Endothelial cell of umbilical vein (primary cell): ENCODE measurements around the gene SEPTIN5. TPM values are rescaled to one million over a fixed set of nuclear protein-coding genes. Genes with fewer than 3 reads are reported as not detected.

Source experiments
- BruUV-seq: library from RNA; stranded (reverse); fragments of 400-500 nt; replicated peaks from 2 replicates; lab custom pipeline; 2021; lab: Mats Ljungman, UMichigan
- CTCF ChIA-PET: fragments of 300-600, 350-600 bp; sonication (Branson Sonifier 250); formaldehyde crosslinking; loops from one replicate; lab custom pipeline; 2021; ENCODE audit warnings: antibody characterized with exemption, inconsistent platforms; lab: Charles Lee
- POLR2A ChIA-PET: fragments of 300-600, 350-600 bp; sonication (Branson Sonifier 250); formaldehyde crosslinking; loops from one replicate; lab custom pipeline; 2021; ENCODE audit warnings: antibody characterized with exemption, inconsistent platforms; lab: Charles Lee
- DNase-seq: peaks from one replicate; pipeline ENCODE4 v3.0.0-alpha.2; 2011; ENCODE audit warnings: low read depth, low spot score
- FAIRE-seq: peaks from 2 replicates; lab custom pipeline; 2011; peaks lifted over from hg19 to GRCh38; lab: Jason Lieb, UNC
- H2AFZ ChIP-seq: 2 replicates; pipeline ENCODE4 v1.6.0; 2012; ENCODE audit warnings: low read depth, low read length, control low read depth, inconsistent platforms
- H3K27ac ChIP-seq: 2 replicates; pipeline ENCODE4 v1.5.1; 2011; ENCODE audit warnings: low read depth, mild to moderate bottlenecking, control low read depth, low read length, moderate library complexity; ENCODE audit not compliant: insufficient read depth
- H3K27me3 ChIP-seq, 2 experiments: 2 replicates each; pipeline versions ENCODE4 v1.6.0 to v1.6.1; 2011; ENCODE audit warnings: low read length in 2 of 2, mixed read lengths in 1 of 2; ENCODE audit not compliant: control insufficient read depth in 2 of 2, insufficient read depth in 2 of 2
- H3K36me3 ChIP-seq, 2 experiments: 2 replicates in 1 of 2; 3 replicates in 1 of 2; pipeline ENCODE4 v1.5.1; 2011; ENCODE audit warnings: low read length in 2 of 2, mild to moderate bottlenecking in 1 of 2, moderate library complexity in 1 of 2; ENCODE audit not compliant: control insufficient read depth in 2 of 2, insufficient read depth in 2 of 2; ENCODE audit errors: extremely low read depth in 1 of 2
- H3K4me1 ChIP-seq: 3 replicates; pipeline ENCODE4 v1.5.1; 2011; ENCODE audit warnings: mild to moderate bottlenecking, low read length; ENCODE audit not compliant: control insufficient read depth, insufficient read depth; ENCODE audit errors: extremely low read depth
- H3K4me2 ChIP-seq: 2 replicates; pipeline ENCODE4 v1.6.1; 2011; ENCODE audit warnings: low read length, control low read depth, mixed read lengths; ENCODE audit not compliant: insufficient read depth
- H3K4me3 ChIP-seq, 3 experiments: fragments of 200-600 bp in 1 of 3; sonication (generic), shearing (Covaris generic) in 1 of 3; replicated peaks in 1 of 3; 2 replicates each; pipeline ENCODE4 v1.5.1; 2011 to 2016; ENCODE audit warnings: control low read depth in 3 of 3, low read length in 3 of 3, mild to moderate bottlenecking in 2 of 3, inconsistent platforms in 1 of 3, low read depth in 1 of 3, moderate library complexity in 1 of 3; ENCODE audit not compliant: insufficient read depth in 1 of 3
- H3K79me2 ChIP-seq: 2 replicates; pipeline ENCODE4 v1.6.0; 2012; ENCODE audit warnings: low read length, inconsistent platforms; ENCODE audit not compliant: control insufficient read depth, insufficient read depth
- H3K9ac ChIP-seq: replicated peaks from 2 replicates; pipeline ENCODE3; 2011; ENCODE audit warnings: low read length, control low read depth; ENCODE audit not compliant: insufficient read depth; ENCODE audit errors: extremely low read depth
- H3K9me1 ChIP-seq: replicated peaks from 3 replicates; pipeline ENCODE4 v1.6.0; 2011; ENCODE audit warnings: mild to moderate bottlenecking, low read length; ENCODE audit not compliant: control insufficient read depth, insufficient read depth; ENCODE audit errors: extremely low read depth
- H3K9me3 ChIP-seq: replicated peaks from 2 replicates; pipeline ENCODE4 v1.5.1; 2012; ENCODE audit warnings: low read length, inconsistent platforms; ENCODE audit not compliant: control insufficient read depth, insufficient read depth
- H4K20me1 ChIP-seq: replicated peaks from 2 replicates; pipeline ENCODE3; 2011; ENCODE audit warnings: mild to moderate bottlenecking, low read length; ENCODE audit not compliant: control insufficient read depth, insufficient read depth; ENCODE audit errors: extremely low read depth
- CTCF ChIP-seq, 2 donors: IDR thresholded peaks; 1 replicate in 1 of 2; 2 replicates in 1 of 2; pipeline ENCODE4 v1.5.1; 2011; ENCODE audit warnings: low read length in 2 of 2, mild to moderate bottlenecking in 2 of 2, moderate library complexity in 2 of 2, control low read depth in 1 of 2, inconsistent platforms in 1 of 2, low read depth in 1 of 2; ENCODE audit not compliant: insufficient read depth in 1 of 2; ENCODE audit errors: extremely low read depth in 1 of 2
- EZH2 ChIP-seq: IDR thresholded peaks from 2 replicates; pipeline ENCODE4 v1.6.1; 2012; ENCODE audit warnings: borderline replicate concordance, low read depth, mild to moderate bottlenecking, moderate library complexity, low read length, inconsistent platforms; ENCODE audit not compliant: severe bottlenecking
- FOS ChIP-seq: IDR thresholded peaks from 2 replicates; pipeline ENCODE4 v1.6.1; 2011; ENCODE audit warnings: mild to moderate bottlenecking, low read length, moderate library complexity, borderline replicate concordance; ENCODE audit not compliant: insufficient read depth
- GATA2 ChIP-seq: IDR thresholded peaks from 2 replicates; pipeline ENCODE4 v1.7.0; 2011; ENCODE audit warnings: low read depth, mild to moderate bottlenecking, moderate library complexity, mixed read lengths, low read length; ENCODE audit not compliant: insufficient read length, insufficient read depth
- JUN ChIP-seq: IDR thresholded peaks from 2 replicates; pipeline ENCODE4 v1.6.1; 2011; ENCODE audit warnings: borderline replicate concordance, low read depth; ENCODE audit not compliant: insufficient read length, insufficient read depth
- MAX ChIP-seq: IDR thresholded peaks from 2 replicates; pipeline ENCODE4 v1.6.1; 2011; ENCODE audit not compliant: insufficient read depth, insufficient read length
- MYC ChIP-seq: IDR thresholded peaks from one replicate; pipeline ENCODE4 v1.6.1; 2011; ENCODE audit warnings: mild to moderate bottlenecking, low read depth, low read length
- POLR2A ChIP-seq: IDR thresholded peaks from 2 replicates; pipeline ENCODE4 v1.6.1; 2012; ENCODE audit warnings: low read depth, mild to moderate bottlenecking, control low read depth, low read length
- POLR2AphosphoS5 ChIP-seq: IDR thresholded peaks from 2 replicates; pipeline ENCODE4 v1.6.1; 2012; ENCODE audit warnings: low read depth, mild to moderate bottlenecking, control low read depth, low read length, moderate library complexity; ENCODE audit not compliant: insufficient read depth
- dilution Hi-C: fragments of 300-500 bp; cut with MboI; formaldehyde crosslinking; loops from one replicate; pipeline ENCODE4 v1.15.0; 2019; ENCODE audit warnings: low sequenced_read_pairs; ENCODE audit not compliant: extremely low pct_ligation_motif_present
- intact Hi-C: fragments of 100-400 bp; cut with micrococcal nuclease; formaldehyde crosslinking; loops from one replicate; pipeline ENCODE4 v1.10.0; 2022
- polyA plus RNA-seq, 4 experiments: library from polyadenylated mRNA; depleted of rRNA in 3 of 4; stranded (reverse) in 3 of 4; unstranded in 1 of 4; fragments of >200 nt; gene quantifications; 2 replicates each; pipeline versions ENCODE4 v1.2.1 to v1.2.3, GENCODE V29; 2011 to 2012; ENCODE audit warnings: missing spikeins in 1 of 4
- total RNA-seq: library from RNA; stranded (reverse); gene quantifications from 2 replicates; pipeline ENCODE4 v1.2.3, GENCODE V29; 2021

The SEPTIN5 gene
- total and polyA plus RNA-seq, 2 donors (not counting 3 experiments of a cell fraction or from before 2014, with no cell fraction given), result 31.1 to 35.8 TPM

- H3K79me2 ChIP-seq, result no peaks in the 10 kb centered on the region
- intact Hi-C loops, result no loop called here
- no peak for FAIRE-seq
- no peak for DNase-seq
- BruUV-seq, result no TSS peak
- TF ChIP-seq GATA2 (no peak), CTCF (IDR thresholded peaks at IDR 0.05; ENCODE audit: extremely low read depth in 1 of 2, insufficient read depth in 1 of 2, low read depth in 1 of 2, low read length in 2 of 2) (no peak), FOS (no peak), MYC (no peak), POLR2A (no peak), POLR2AphosphoS5 (no peak), MAX (no peak), EZH2 (no peak), JUN (no peak)
- H2AFZ ChIP-seq, result no peak overlapping the region
- H3K4me3 ChIP-seq, result no peak overlapping the region
- H4K20me1 ChIP-seq, result no peaks in the 10 kb centered on the region
- peaks cover 0 to 2% of the 10 kb centered on the region in 2 experiments for H3K27me3 ChIP-seq
- H3K9ac ChIP-seq, result no peak overlapping the region
- no peak overlapping the region for H3K4me2 ChIP-seq
- no peak overlapping the region for H3K27ac ChIP-seq
- no peaks in the 10 kb centered on the region for H3K9me3 ChIP-seq
- CTCF ChIA-PET, result interaction anchor here (5.5 kb wide), 1 partner anchor 184 kb away, joined by 372 read pairs; no protein-coding TSS in a partner anchor
- POLR2A ChIA-PET, result no interaction called here
- no peaks in the 10 kb centered on the region for H3K36me3 ChIP-seq
- dilution Hi-C loops, result no loop called here
- no peaks in the 10 kb centered on the region for H3K9me1 ChIP-seq
- peaks cover 3% of the 10 kb centered on the region for H3K4me1 ChIP-seq
Observed at GRCh38 chr22:19728271-19728670, 14.0 kb downstream of the SEPTIN5 start.
